GM03348 (cell line): ENCODE results near the gene MX1.

Experiments
- DNase-seq: peaks from one replicate; pipeline ENCODE4 v3.0.0; 2012; ENCODE audit warnings: low spot score

The MX1 gene

GRCh38 chr21:41460578-41461527, 34.8 kb downstream of the MX1 start:
- peak; percentile 91 for DNase-seq

GRCh38 chr21:41465176-41465781, 39.2 kb downstream of the MX1 start:
- DNase-seq = no peak

GRCh38 chr21:41466024-41466820, 40.2 kb downstream of the MX1 start:
- no peak for DNase-seq

- DNase-seq = no peak
These were observed 44.0 kb downstream of the MX1 start for GRCh38 chr21:41470054-41470453.

GRCh38 chr21:41472753-41473548, 46.9 kb downstream of the MX1 start:
- DNase-seq = no peak

DNA sequence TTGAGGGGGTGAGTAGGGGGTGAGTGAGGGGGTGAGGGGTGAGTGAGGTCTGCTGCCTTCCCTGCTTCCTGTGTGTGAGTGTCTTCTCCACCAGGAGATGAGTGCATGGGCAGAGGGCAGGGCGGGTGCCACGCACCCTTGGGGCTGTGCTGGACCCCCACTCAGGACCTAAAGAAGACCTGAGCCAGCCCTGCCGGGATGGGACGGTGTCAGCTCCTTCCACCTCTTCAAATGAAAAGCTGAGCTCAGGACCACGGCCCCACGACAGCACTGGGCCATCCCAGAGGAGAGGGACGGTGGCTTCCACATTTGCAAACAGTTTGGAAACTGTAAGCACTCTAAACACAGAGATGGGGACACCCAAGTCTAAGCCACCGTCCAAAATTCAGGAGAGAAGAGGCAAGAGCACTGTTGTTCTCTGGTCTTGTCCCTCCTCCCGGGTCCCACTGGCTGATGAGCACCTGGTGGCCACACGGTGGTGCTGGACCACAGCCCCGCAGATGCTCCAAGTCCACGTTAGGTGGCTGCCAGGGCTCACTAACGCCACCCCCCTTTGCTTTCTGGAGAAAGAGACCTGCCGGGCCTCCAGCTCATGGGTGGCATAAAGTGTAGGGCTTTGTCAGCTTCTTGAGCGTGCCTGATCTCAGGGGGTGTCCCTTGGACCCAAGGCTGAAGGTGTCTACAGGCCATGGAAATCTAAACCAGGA, 49.8 kb downstream of the MX1 start:
- DNase-seq = no peak

DNA sequence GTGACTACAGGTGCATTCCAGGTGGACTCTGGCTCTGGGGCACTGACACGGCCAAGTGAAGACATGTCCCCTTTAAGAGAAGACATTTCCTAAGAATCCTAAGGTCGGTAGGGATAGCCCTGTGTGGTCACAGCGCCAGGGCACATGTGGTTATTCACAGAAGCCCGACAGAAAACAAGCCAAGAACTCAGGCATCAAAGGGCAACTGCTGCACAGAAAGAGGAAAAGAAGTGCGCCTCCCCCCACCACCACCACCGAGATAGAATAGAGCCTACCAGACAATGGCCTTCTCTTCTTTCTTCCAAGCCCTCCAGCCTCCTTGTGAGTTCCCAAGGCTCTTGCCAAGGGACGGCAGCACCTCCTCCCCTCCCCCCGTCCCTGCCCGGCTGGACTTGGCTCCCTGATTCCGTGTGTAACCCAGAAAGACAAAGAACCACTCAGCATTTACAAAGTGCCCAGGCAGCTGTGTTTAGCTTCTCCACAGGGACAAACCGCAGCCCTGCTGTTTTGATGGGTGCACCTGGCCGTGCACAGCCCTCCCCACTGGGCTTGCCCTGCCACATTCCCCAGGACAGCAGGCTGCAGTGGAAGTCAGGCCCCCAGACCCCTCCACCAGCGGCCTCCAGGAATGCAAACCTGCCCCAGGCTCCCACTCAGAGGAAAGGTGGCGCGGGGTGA, 51.7 kb downstream of the MX1 start:
- no peak for DNase-seq

DNA sequence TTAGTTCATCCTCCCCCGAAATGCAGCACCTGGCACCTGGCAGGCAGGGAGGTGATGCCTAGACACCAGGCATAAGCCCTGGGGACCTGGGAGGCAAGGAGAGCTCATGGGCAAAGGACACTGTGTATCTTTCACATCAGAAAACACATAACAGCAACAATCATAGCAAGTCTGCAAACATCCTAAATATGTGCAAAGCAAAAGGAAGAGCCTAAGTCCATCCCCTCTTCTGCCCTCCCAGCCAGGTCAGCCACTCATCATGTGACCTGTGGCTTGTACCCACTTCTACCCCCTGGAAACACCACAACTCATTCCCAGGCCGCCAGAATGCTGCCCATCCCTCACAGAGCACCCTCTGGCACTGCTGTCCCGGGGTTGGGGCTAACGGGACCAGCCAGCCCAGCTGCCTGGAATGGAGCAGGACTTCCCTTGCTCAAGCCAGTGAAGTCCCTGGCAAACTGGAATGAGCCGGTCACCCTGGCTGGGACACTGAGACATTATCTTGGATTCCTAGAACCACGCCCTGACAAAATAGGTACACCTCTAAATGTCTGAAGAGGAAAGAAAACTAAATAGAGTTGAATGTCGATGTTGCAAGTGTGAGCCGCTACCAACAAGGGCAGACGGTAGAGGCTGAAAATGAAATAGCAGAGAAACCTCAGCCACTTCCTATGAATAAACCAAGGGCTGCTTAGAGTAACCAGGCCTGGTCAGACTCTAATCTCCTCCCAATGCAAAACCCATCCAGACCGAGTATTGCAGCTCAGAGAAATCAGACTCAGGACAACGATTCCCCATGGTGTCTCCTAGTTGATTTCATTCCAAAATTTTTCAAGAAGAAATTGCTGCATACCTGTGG, 52.5 kb downstream of the MX1 start:
- DNase-seq = no peak

GRCh38 chr21:41479686-41480085, 53.6 kb downstream of the MX1 start:
- no peak for DNase-seq

- no peak for DNase-seq
These were observed 54.1 kb downstream of the MX1 start for GRCh38 chr21:41480086-41480690.

DNA sequence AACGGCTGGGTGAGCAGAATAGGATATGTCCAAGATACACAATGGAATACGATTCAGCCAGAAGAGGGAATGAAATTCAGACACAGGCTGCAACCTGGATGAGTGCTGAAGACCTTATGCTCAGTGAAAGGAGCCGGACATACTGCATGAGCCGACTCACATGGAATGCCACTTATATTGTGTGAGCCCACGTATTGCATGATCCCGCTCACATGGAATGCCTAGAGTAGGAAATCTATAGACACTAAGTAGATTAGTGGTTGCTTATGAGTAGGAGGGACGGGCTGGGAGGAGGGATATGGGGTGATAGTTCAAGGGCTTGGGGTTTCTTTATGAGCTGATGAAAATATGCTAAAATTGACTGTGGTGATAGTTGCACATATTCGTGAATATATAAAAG, 55.2 kb downstream of the MX1 start:
- DNase-seq = peak; percentile 24

DNA sequence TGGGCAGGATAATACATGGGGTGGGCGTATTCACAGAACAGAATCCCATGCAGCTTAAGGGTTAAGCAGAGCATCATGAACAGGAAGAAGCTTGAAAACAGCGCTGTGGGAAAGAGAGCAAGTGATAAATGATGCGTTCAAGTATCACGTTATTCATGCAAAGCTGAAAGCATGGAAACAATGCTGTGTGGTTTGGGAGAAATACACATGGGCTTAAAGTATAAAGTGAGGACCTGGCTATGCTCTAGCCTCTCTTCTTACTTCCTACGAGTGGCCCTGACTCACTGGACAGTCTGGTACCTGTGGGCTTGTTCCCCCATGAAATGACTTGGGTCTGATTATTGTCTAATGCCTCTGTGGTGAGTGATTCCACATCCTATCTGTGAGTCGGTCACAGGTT, 56.3 kb downstream of the MX1 start:
- no peak for DNase-seq

GRCh38 chr21:41482980-41483379, 56.9 kb downstream of the MX1 start:
- DNase-seq = no peak

- DNase-seq = no peak
These were observed 57.4 kb downstream of the MX1 start for GRCh38 chr21:41483415-41483814.

DNA sequence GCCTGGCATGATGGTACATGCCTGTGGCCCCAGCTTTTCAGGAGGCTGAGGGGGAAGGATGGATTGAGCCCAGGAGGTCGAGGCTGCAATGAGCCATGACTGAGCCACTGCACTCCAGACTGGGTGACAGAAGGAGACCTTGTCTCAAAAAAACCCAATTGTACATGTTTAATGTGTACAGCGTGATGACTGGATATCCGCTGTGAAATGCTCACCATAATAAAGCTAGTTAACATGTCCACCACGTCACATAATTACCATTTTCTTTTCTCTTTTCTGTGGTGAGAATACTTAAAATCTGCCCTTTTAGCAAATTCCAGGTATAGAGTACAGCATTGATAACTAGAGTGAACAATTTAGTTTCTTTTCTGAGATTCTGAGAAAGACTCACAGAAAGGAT, 57.9 kb downstream of the MX1 start:
- DNase-seq = no peak

GRCh38 chr21:41487082-41487481, 61.0 kb downstream of the MX1 start:
- no peak for DNase-seq

DNA sequence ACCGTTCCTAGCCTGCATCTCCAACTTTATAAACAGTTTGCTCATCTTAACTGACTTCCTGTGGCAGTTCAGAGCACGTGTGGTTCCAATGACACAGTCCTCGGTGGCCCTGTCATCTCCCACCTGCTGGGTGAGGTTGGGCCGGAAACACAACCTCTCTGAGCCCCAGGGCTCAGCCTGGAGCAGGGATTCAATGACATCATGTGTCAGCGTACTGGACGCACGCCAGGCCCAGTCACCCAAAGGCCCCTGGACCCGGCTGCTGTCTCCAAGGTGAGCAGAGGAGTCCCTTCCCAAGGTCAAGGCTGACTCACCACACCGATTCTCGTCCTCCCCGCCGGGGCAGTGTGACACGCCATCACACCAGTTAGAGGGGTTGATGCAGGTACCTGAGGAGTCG, 62.0 kb downstream of the MX1 start:
- no peak for DNase-seq

DNA sequence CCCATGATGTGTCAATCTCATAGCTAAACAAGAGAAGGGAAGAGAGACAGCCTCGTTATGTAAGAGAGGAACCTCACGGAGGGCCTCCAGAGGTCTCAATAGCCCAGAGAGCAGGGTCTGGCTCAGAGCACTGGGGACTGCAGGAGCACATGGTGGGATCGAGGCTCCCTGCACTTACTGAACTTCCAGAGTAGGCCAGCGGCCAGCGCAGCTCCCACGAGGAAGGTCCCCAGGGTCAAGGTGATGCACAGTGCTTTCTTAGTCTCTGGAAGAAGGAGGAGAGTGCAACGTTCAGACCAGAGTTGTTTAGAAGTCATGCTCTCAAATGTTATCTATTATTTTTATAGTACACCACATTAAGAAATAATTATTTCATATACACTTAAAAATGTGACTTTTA, 63.3 kb downstream of the MX1 start:
- no peak for DNase-seq

DNA sequence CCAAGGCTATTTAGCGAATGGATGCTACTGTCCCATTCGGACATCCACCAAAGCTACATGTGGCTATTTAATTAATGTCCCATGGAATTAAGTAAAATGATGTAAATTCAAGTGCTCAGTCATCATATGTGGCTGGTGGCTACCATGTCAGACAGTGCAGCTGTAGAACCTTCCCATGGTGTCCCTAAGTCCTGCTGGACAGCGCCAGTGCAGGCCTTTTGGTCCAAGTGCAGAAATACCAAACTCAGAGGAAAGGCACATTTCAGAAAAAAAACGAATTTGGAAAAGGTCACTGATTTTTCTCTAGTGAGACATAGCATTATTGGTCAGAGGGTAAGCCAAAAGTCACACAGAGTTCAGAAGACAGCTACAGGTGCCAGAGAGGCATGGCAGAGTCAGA, 64.3 kb downstream of the MX1 start:
- DNase-seq = no peak
